IPS DF 6.9 (cell line): ENCODE results near the gene PRPF18.

Source experiments
- DNase-seq: peaks from one replicate; pipeline ENCODE4 v3.0.0-alpha.2; 2013; ENCODE audit warnings: low read depth, low spot score
- H3K27ac ChIP-seq: one replicate; pipeline ENCODE4 v1.5.1; 2013; ENCODE audit warnings: low read length, control low read depth
- H3K27me3 ChIP-seq: 2 replicates; pipeline ENCODE4 v1.6.1; 2013; ENCODE audit warnings: mild to moderate bottlenecking, low read length; ENCODE audit not compliant: control insufficient read depth, insufficient read depth
- H3K36me3 ChIP-seq: 2 replicates; pipeline ENCODE4 v1.6.1; 2013; ENCODE audit warnings: low read length; ENCODE audit not compliant: control insufficient read depth, insufficient read depth
- H3K4me1 ChIP-seq: 2 replicates; pipeline ENCODE4 v1.6.1; 2013; ENCODE audit warnings: low read length; ENCODE audit not compliant: control insufficient read depth, insufficient read depth
- H3K4me3 ChIP-seq: 2 replicates; pipeline ENCODE4 v1.5.1; 2013; ENCODE audit warnings: mild to moderate bottlenecking, low read length
- H3K9me3 ChIP-seq: 2 replicates; pipeline ENCODE4 v1.6.1; 2013; ENCODE audit warnings: low read length, inconsistent platforms; ENCODE audit not compliant: control insufficient read depth, insufficient read depth
- WGBS: extraction: QIAGEN DNeasy Blood & Tissue Kit; methylation state at CpG from one replicate; pipeline ENCODE4 v1.1.7; 2013; ENCODE audit warnings: mixed read lengths, missing lambda C conversion rate; ENCODE audit not compliant: insufficient read length, insufficient coverage; 5-methylcytosine and 5-hydroxymethylcytosine counted together

The PRPF18 gene

GRCh38 chr10:13637303-13637856 lies 50.6 kb downstream of the PRPF18 start:
- no peak for DNase-seq
- no peaks in the 10 kb centered on the region for H3K4me1 ChIP-seq
- H3K27me3 ChIP-seq: no peaks in the 10 kb centered on the region
- WGBS: no CpG with 5 or more reads among the region's 1 CpG
- no peaks in the 10 kb centered on the region for H3K36me3 ChIP-seq
- no peaks in the 10 kb centered on the region for H3K9me3 ChIP-seq
- no peak overlapping the region for H3K4me3 ChIP-seq
- H3K27ac ChIP-seq: no peak overlapping the region

GRCh38 chr10:13637894-13638293 lies 51.1 kb downstream of the PRPF18 start:
- WGBS: no CpG with 5 or more reads among the region's 5 CpGs
- Histone ChIP-seq H3K27me3 (no peaks in the 10 kb centered on the region), H3K4me1 (no peaks in the 10 kb centered on the region), H3K36me3 (no peaks in the 10 kb centered on the region), H3K27ac (no peak overlapping the region), H3K9me3 (no peaks in the 10 kb centered on the region), H3K4me3 (no peak overlapping the region)
- DNase-seq: no peak

GRCh38 chr10:13642293-13642692 lies 55.5 kb downstream of the PRPF18 start:
- Histone ChIP-seq H3K27ac (no peak overlapping the region), H3K27me3 (no peaks in the 10 kb centered on the region), H3K36me3 (no peaks in the 10 kb centered on the region; the same call in 1 of the 2 replicates), H3K9me3 (no peaks in the 10 kb centered on the region; the same call in 1 of the 2 replicates), H3K4me1 (no peaks in the 10 kb centered on the region), H3K4me3 (no peak overlapping the region)
- WGBS: no CpG with 5 or more reads among the region's 2 CpGs
- DNase-seq: no peak

- H3K36me3 ChIP-seq: no peaks in the 10 kb centered on the region; the same call in 1 of the 2 replicates
- H3K4me1 ChIP-seq: no peaks in the 10 kb centered on the region
- no peaks in the 10 kb centered on the region; the same call in 1 of the 2 replicates for H3K9me3 ChIP-seq
- H3K27me3 ChIP-seq: no peaks in the 10 kb centered on the region
- H3K4me3 ChIP-seq: no peak overlapping the region
- H3K27ac ChIP-seq: no peak overlapping the region
- DNase-seq: no peak
- no CpG with 5 or more reads among the region's 7 CpGs for WGBS
Measured at GRCh38 chr10:13643016-13643415, 56.3 kb downstream of the PRPF18 start.

GRCh38 chr10:13644866-13645265 lies 58.1 kb downstream of the PRPF18 start:
- DNase-seq: no peak
- Histone ChIP-seq H3K27me3 (no peaks in the 10 kb centered on the region), H3K4me3 (no peak overlapping the region), H3K27ac (no peak overlapping the region), H3K4me1 (no peaks in the 10 kb centered on the region), H3K36me3 (no peaks in the 10 kb centered on the region; the same call in 1 of the 2 replicates), H3K9me3 (no peaks in the 10 kb centered on the region; the same call in 1 of the 2 replicates)
- WGBS: no CpG with 5 or more reads among the region's 9 CpGs

GRCh38 chr10:13648425-13648824 lies 61.7 kb downstream of the PRPF18 start:
- Histone ChIP-seq H3K27ac (no peak overlapping the region), H3K9me3 (no peaks in the 10 kb centered on the region), H3K4me3 (no peak overlapping the region), H3K27me3 (no peaks in the 10 kb centered on the region), H3K4me1 (no peaks in the 10 kb centered on the region), H3K36me3 (peaks cover 2% of the 10 kb centered on the region)
- DNase-seq: no peak
- WGBS: no CpG with 5 or more reads among the region's 12 CpGs

- Histone ChIP-seq H3K27ac (no peak overlapping the region), H3K4me3 (no peak overlapping the region), H3K36me3 (peaks cover 12% of the 10 kb centered on the region), H3K9me3 (no peaks in the 10 kb centered on the region), H3K27me3 (no peaks in the 10 kb centered on the region), H3K4me1 (no peaks in the 10 kb centered on the region)
- no CpG with 5 or more reads among the region's 5 CpGs for WGBS
- DNase-seq: no peak
Measured at GRCh38 chr10:13649844-13650520, 63.2 kb downstream of the PRPF18 start.

GRCh38 chr10:13650961-13651360 lies 64.2 kb downstream of the PRPF18 start:
- Histone ChIP-seq H3K4me1 (no peaks in the 10 kb centered on the region), H3K9me3 (no peaks in the 10 kb centered on the region), H3K36me3 (peaks cover 12% of the 10 kb centered on the region), H3K4me3 (no peak overlapping the region), H3K27ac (no peak overlapping the region), H3K27me3 (no peaks in the 10 kb centered on the region)
- no peak for DNase-seq
- WGBS: no CpG with 5 or more reads among the region's 5 CpGs

- no peaks in the 10 kb centered on the region for H3K9me3 ChIP-seq
- H3K4me3 ChIP-seq: no peak overlapping the region
- no peak overlapping the region for H3K27ac ChIP-seq
- no peaks in the 10 kb centered on the region for H3K4me1 ChIP-seq
- WGBS: no CpG with 5 or more reads among the region's 5 CpGs
- H3K36me3 ChIP-seq: peaks cover 19% of the 10 kb centered on the region
- DNase-seq: no peak
- H3K27me3 ChIP-seq: no peaks in the 10 kb centered on the region
Measured at GRCh38 chr10:13651969-13652720, 65.4 kb downstream of the PRPF18 start.

GRCh38 chr10:13652860-13653259 lies 66.1 kb downstream of the PRPF18 start:
- no peak overlapping the region for H3K27ac ChIP-seq
- H3K4me1 ChIP-seq: no peaks in the 10 kb centered on the region
- H3K36me3 ChIP-seq: peaks cover 19% of the 10 kb centered on the region
- DNase-seq: no peak
- H3K4me3 ChIP-seq: no peak overlapping the region
- H3K9me3 ChIP-seq: no peaks in the 10 kb centered on the region
- WGBS: no CpG with 5 or more reads among the region's 6 CpGs
- no peaks in the 10 kb centered on the region for H3K27me3 ChIP-seq
